Endodermal cell (in vitro differentiated cells): ENCODE data around the gene OR51E1. TPM values are rescaled to one million over a fixed set of nuclear protein-coding genes. Genes with fewer than 3 reads are reported as not detected.

Experiments used
- DNase-seq: peaks from one replicate; pipeline ENCODE4 v3.0.0-alpha.2; 2017
- H3K27ac ChIP-seq: 2 replicates; pipeline ENCODE4 v1.5.1; 2013; ENCODE audit warnings: mild to moderate bottlenecking, low read depth, low read length, moderate library complexity
- H3K27me3 ChIP-seq: 2 replicates; pipeline ENCODE4 v1.6.1; 2013; ENCODE audit warnings: mild to moderate bottlenecking, low read length, moderate library complexity; ENCODE audit not compliant: insufficient read depth, control insufficient read depth, poor library complexity, severe bottlenecking
- H3K36me3 ChIP-seq: 2 replicates; pipeline ENCODE4 v1.7.0; 2013; ENCODE audit warnings: mild to moderate bottlenecking, low read length, moderate library complexity; ENCODE audit not compliant: control insufficient read depth, insufficient read depth
- H3K4me1 ChIP-seq: one replicate; pipeline ENCODE4 v1.7.0; 2013; ENCODE audit warnings: low read length; ENCODE audit not compliant: control insufficient read depth, insufficient read depth
- H3K4me3 ChIP-seq: 2 replicates; pipeline ENCODE4 v1.5.1; 2013; ENCODE audit warnings: mild to moderate bottlenecking, low read length, moderate library complexity
- H3K9ac ChIP-seq: 2 replicates; pipeline ENCODE4 v1.6.1; 2013; ENCODE audit warnings: mild to moderate bottlenecking, low read length, moderate library complexity; ENCODE audit not compliant: poor library complexity, severe bottlenecking; ENCODE audit errors: extremely low read depth
- H3K9me3 ChIP-seq: 2 replicates; pipeline ENCODE4 v1.6.1; 2013; ENCODE audit warnings: mild to moderate bottlenecking, low read length, moderate library complexity; ENCODE audit not compliant: control insufficient read depth
- H3K27ac Mint-ChIP-seq: 2 replicates; pipeline ENCODE4 v1.8.0; 2020; ENCODE audit warnings: mixed read lengths
- H3K27me3 Mint-ChIP-seq: 2 replicates; pipeline ENCODE4 v1.8.0; 2021; ENCODE audit warnings: mild to moderate bottlenecking, mixed read lengths; ENCODE audit not compliant: insufficient read depth
- H3K36me3 Mint-ChIP-seq: 2 replicates; pipeline ENCODE4 v1.8.0; 2020; ENCODE audit warnings: low read depth, mixed read lengths
- H3K4me1 Mint-ChIP-seq: 2 replicates; pipeline ENCODE4 v1.8.0; 2020; ENCODE audit warnings: mixed read lengths
- H3K4me3 Mint-ChIP-seq: 2 replicates; pipeline ENCODE4 v1.8.0; 2020; ENCODE audit warnings: mild to moderate bottlenecking, moderate library complexity, mixed read lengths
- H3K9me3 Mint-ChIP-seq: 2 replicates; pipeline ENCODE4 v1.8.0; 2020; ENCODE audit warnings: mild to moderate bottlenecking, mixed read lengths
- CTCF ChIP-seq: fragments of 200-600 bp; sonication (generic); conservative IDR thresholded peaks from 2 replicates; pipeline ENCODE4 v1.5.0; 2021; ENCODE audit warnings: antibody characterized with exemption, mild to moderate bottlenecking
- WGBS, 2 experiments: methylation state at CpG; one replicate each; pipeline versions ENCODE4 v1.1.5 to v1.1.7; 2013; ENCODE audit warnings: missing lambda C conversion rate in 2 of 2, mixed read lengths in 1 of 2; ENCODE audit not compliant: insufficient coverage in 1 of 2, insufficient read length in 1 of 2; 5-methylcytosine and 5-hydroxymethylcytosine counted together
- total RNA-seq, 2 donors: library from RNA; stranded (reverse); fragmentation: NEBNext Ultra II Directional in 1 of 2; extraction: Animal tissue kit (Norgen Biotek cat#: 25700) in 1 of 2; gene quantifications; 2 replicates in 1 of 2; 3 replicates in 1 of 2; pipeline ENCODE4 v1.2.1, GENCODE V29; 2021

OR51E1 gene
- total RNA-seq, 2 donors from 2014 or later: not detected

- Mint-ChIP-seq H3K27me3 (no peaks in the 10 kb centered on the region), H3K27ac (no peak overlapping the region), H3K9me3 (no peaks in the 10 kb centered on the region), H3K4me1 (no peaks in the 10 kb centered on the region), H3K36me3 (no peaks in the 10 kb centered on the region), H3K4me3 (no peak overlapping the region)
- 91 to 95% methylated on average over 2 to 3 of the region's 3 CpGs for WGBS, 2 experiments
- H3K36me3 ChIP-seq: no peaks in the 10 kb centered on the region
- H3K27ac ChIP-seq: no peak overlapping the region
- no peak overlapping the region for H3K4me3 ChIP-seq
- no peak for DNase-seq
- no peak for TF ChIP-seq CTCF
- no peaks in the 10 kb centered on the region for H3K4me1 ChIP-seq
- no peak overlapping the region for H3K9ac ChIP-seq
- H3K27me3 ChIP-seq: no peaks in the 10 kb centered on the region
- H3K9me3 ChIP-seq: no peaks in the 10 kb centered on the region
These were observed 21.0 kb downstream of the OR51E1 start for GRCh38 chr11:4664786-4665185.

- no peak overlapping the region for H3K27ac Mint-ChIP-seq
- no peaks in the 10 kb centered on the region for H3K36me3 Mint-ChIP-seq
- Histone ChIP-seq H3K36me3 (no peaks in the 10 kb centered on the region), H3K27me3 (no peaks in the 10 kb centered on the region), H3K4me1 (no peaks in the 10 kb centered on the region), H3K4me3 (no peak overlapping the region), H3K9ac (no peak overlapping the region), H3K9me3 (no peaks in the 10 kb centered on the region), H3K27ac (no peak overlapping the region)
- no peak for TF ChIP-seq CTCF
- H3K4me1 Mint-ChIP-seq: no peaks in the 10 kb centered on the region
- no peak overlapping the region for H3K4me3 Mint-ChIP-seq
- no peak for DNase-seq
- no peaks in the 10 kb centered on the region for H3K9me3 Mint-ChIP-seq
- H3K27me3 Mint-ChIP-seq: no peaks in the 10 kb centered on the region
- WGBS, 2 experiments: 93 to 100% methylated on average over 1 to 2 of the region's 2 CpGs
These were observed 21.6 kb downstream of the OR51E1 start for GRCh38 chr11:4665424-4665823.

- no peak overlapping the region for H3K9ac ChIP-seq
- Mint-ChIP-seq H3K27me3 (no peaks in the 10 kb centered on the region), H3K27ac (no peak overlapping the region), H3K4me1 (no peaks in the 10 kb centered on the region), H3K36me3 (no peaks in the 10 kb centered on the region), H3K9me3 (no peaks in the 10 kb centered on the region), H3K4me3 (no peak overlapping the region)
- no peaks in the 10 kb centered on the region for H3K4me1 ChIP-seq
- no peaks in the 10 kb centered on the region for H3K27me3 ChIP-seq
- no peak overlapping the region for H3K4me3 ChIP-seq
- H3K9me3 ChIP-seq: no peaks in the 10 kb centered on the region
- 89 to 93% methylated on average over 1 to 2 of the region's 2 CpGs for WGBS, 2 experiments
- no peak for DNase-seq
- TF ChIP-seq CTCF: no peak
- H3K36me3 ChIP-seq: no peaks in the 10 kb centered on the region
- H3K27ac ChIP-seq: no peak overlapping the region
These were observed 28.0 kb downstream of the OR51E1 start for GRCh38 chr11:4671741-4672140.
